Skin of body (tissue), 2 donors: Measurements from ENCODE around the gene TBC1D16. TPM values are rescaled to one million over a fixed set of nuclear protein-coding genes. Genes with fewer than 3 reads are reported as not detected.
"Not testable (repeated sequence)": the region's sequence is repeated elsewhere in the genome, so short reads cannot be mapped to it uniquely, and the experiment has no call there.

ENCODE experiments used
- DNase-seq: peaks from one replicate; lab custom pipeline; 2025; lab: John Stamatoyannopoulos, UW
- total RNA-seq: library from RNA; depleted of rRNA; stranded (reverse); fragments of >200 nt; gene quantifications from one replicate; pipeline ENCODE4 v1.2.3, GENCODE V29; 2014

Gene TBC1D16
- total RNA-seq, 1 donor from 2014 or later: 18.3 TPM

- DNase-seq: no peak
These were observed 19.9 kb upstream of the TBC1D16 start for GRCh38 chr17:80055597-80055996.

GRCh38 chr17:80053102-80053501 is 17.4 kb upstream of the TBC1D16 start:
- no peak for DNase-seq

- no peak for DNase-seq
These were observed 16.0 kb upstream of the TBC1D16 start for GRCh38 chr17:80051681-80052080.

- DNase-seq: no peak
These were observed 15.0 kb upstream of the TBC1D16 start for GRCh38 chr17:80050706-80051105.

GRCh38 chr17:80049986-80050385 is 14.3 kb upstream of the TBC1D16 start:
- no peak for DNase-seq

GRCh38 chr17:80047176-80047575 is 11.5 kb upstream of the TBC1D16 start:
- DNase-seq: no peak

- not testable (repeated sequence) for DNase-seq
These were observed 11.0 kb upstream of the TBC1D16 start for GRCh38 chr17:80046709-80047108.

- no peak for DNase-seq
These were observed 10.0 kb upstream of the TBC1D16 start for GRCh38 chr17:80045703-80046102.

GRCh38 chr17:80043963-80044362 is 8.3 kb upstream of the TBC1D16 start:
- DNase-seq: no peak

GRCh38 chr17:80036715-80037477 is 1.2 kb upstream of the TBC1D16 start:
- DNase-seq: no peak

GRCh38 chr17:80035937-80036714 is 454 bp upstream of the TBC1D16 start, which contains the start of gene CCDC40:
TSS of gene CCDC40 (plus strand) at chr17:80036642. CDS start at chr17:80036663, 21 bp downstream.
- peak; percentile 65 for DNase-seq

GRCh38 chr17:80034791-80035686 is 633 bp downstream of the TBC1D16 start:
- no peak for DNase-seq

GRCh38 chr17:80033840-80034239 is 1.8 kb downstream of the TBC1D16 start:
- no peak for DNase-seq

GRCh38 chr17:80032614-80033171 is 3.0 kb downstream of the TBC1D16 start:
- no peak for DNase-seq

GRCh38 chr17:80031691-80032430 is 3.8 kb downstream of the TBC1D16 start:
- DNase-seq: no peak

GRCh38 chr17:80030730-80031410 is 4.8 kb downstream of the TBC1D16 start:
- no peak for DNase-seq

- peak; percentile 91 for DNase-seq
These were observed 6.3 kb downstream of the TBC1D16 start for GRCh38 chr17:80029258-80029974.

GRCh38 chr17:80028030-80028429 is 7.6 kb downstream of the TBC1D16 start:
- DNase-seq: no peak

GRCh38 chr17:80027043-80027435 is 8.6 kb downstream of the TBC1D16 start:
- no peak for DNase-seq
